Activated CD4-positive, alpha-beta memory T cell treated with anti-CD3 and anti-CD28 coated beads for 36 hours (primary cell): ENCODE data around the gene SCN5A. TPM values are rescaled to one million over a fixed set of nuclear protein-coding genes. Genes with fewer than 3 reads are reported as not detected.

ENCODE experiments used
- CTCF ChIA-PET: fragments of 350-600 bp; sonication (Branson Sonifier 250); formaldehyde crosslinking; loops from one replicate; lab custom pipeline; 2021; ENCODE audit warnings: antibody characterized with exemption, inconsistent platforms; lab: Charles Lee
- POLR2A ChIA-PET: fragments of 350-600 bp; sonication (Branson Sonifier 250); formaldehyde crosslinking; loops from one replicate; lab custom pipeline; 2021; ENCODE audit warnings: antibody characterized with exemption; lab: Charles Lee
- DNase-seq: peaks from one replicate; pipeline ENCODE4 v3.0.0-alpha.2; 2020
- H3K27ac Mint-ChIP-seq: one replicate; pipeline ENCODE4 v1.8.0; 2021; ENCODE audit warnings: mixed read lengths
- H3K27me3 Mint-ChIP-seq: one replicate; pipeline ENCODE4 v1.8.0; 2021; ENCODE audit warnings: mixed read lengths
- H3K36me3 Mint-ChIP-seq: one replicate; pipeline ENCODE4 v1.8.0; 2021; ENCODE audit warnings: mixed read lengths
- H3K4me1 Mint-ChIP-seq: one replicate; pipeline ENCODE4 v1.8.0; 2021; ENCODE audit warnings: low read depth, mixed read lengths
- H3K4me3 Mint-ChIP-seq: one replicate; pipeline ENCODE4 v1.8.0; 2021; ENCODE audit warnings: mild to moderate bottlenecking, mixed read lengths
- H3K9me3 Mint-ChIP-seq: one replicate; pipeline ENCODE4 v1.8.0; 2021; ENCODE audit warnings: mixed read lengths
- intact Hi-C: fragments of 100-400 bp; cut with micrococcal nuclease; formaldehyde crosslinking; loops from one replicate; pipeline ENCODE4 v1.15.1; 2023
- total RNA-seq, 2 experiments: library from RNA; stranded (reverse); gene quantifications; one replicate each; pipeline ENCODE4 v1.2.3, GENCODE V29; 2021

The SCN5A gene
- total RNA-seq, 2 experiments from 2014 or later: 0.12 to 0.34 TPM

- no peak overlapping the region for H3K27ac Mint-ChIP-seq
- ChIA-PET CTCF (interaction anchor here (1.3 kb wide), 1 partner anchor 74 kb away, joined by 4 read pairs; no protein-coding TSS in a partner anchor), POLR2A (no interaction called here)
- no peaks in the 10 kb centered on the region for H3K36me3 Mint-ChIP-seq
- H3K27me3 Mint-ChIP-seq: peaks cover 12% of the 10 kb centered on the region
- no peaks in the 10 kb centered on the region for H3K4me1 Mint-ChIP-seq
- no peak for DNase-seq
- H3K9me3 Mint-ChIP-seq: no peaks in the 10 kb centered on the region
- H3K4me3 Mint-ChIP-seq: no peak overlapping the region
- intact Hi-C loops: no loop called here
Observed at GRCh38 chr3:38595393-38595792, 54.1 kb downstream of the SCN5A start.

GRCh38 chr3:38590521-38590920 lies 59.0 kb downstream of the SCN5A start:
- CTCF ChIA-PET: no interaction called here
- intact Hi-C loops: no loop called here
- Mint-ChIP-seq H3K9me3 (no peaks in the 10 kb centered on the region), H3K27me3 (peaks cover 5% of the 10 kb centered on the region), H3K36me3 (no peaks in the 10 kb centered on the region), H3K4me3 (no peak overlapping the region), H3K4me1 (no peaks in the 10 kb centered on the region), H3K27ac (no peak overlapping the region)
- DNase-seq: peak; percentile 4
- POLR2A ChIA-PET: no interaction called here

GRCh38 chr3:38588995-38589937 lies 60.2 kb downstream of the SCN5A start:
- POLR2A ChIA-PET: no interaction called here
- no peak overlapping the region for H3K4me3 Mint-ChIP-seq
- intact Hi-C loops: no loop called here
- no peaks in the 10 kb centered on the region for H3K9me3 Mint-ChIP-seq
- H3K4me1 Mint-ChIP-seq: no peaks in the 10 kb centered on the region
- H3K36me3 Mint-ChIP-seq: no peaks in the 10 kb centered on the region
- peak; percentile 4 for DNase-seq
- no peak overlapping the region for H3K27ac Mint-ChIP-seq
- H3K27me3 Mint-ChIP-seq: peaks cover 1% of the 10 kb centered on the region
- CTCF ChIA-PET: no interaction called here

- ChIA-PET CTCF (no interaction called here), POLR2A (no interaction called here)
- Mint-ChIP-seq H3K27me3 (no peaks in the 10 kb centered on the region), H3K9me3 (no peaks in the 10 kb centered on the region), H3K4me3 (no peak overlapping the region), H3K4me1 (no peaks in the 10 kb centered on the region), H3K27ac (no peak overlapping the region), H3K36me3 (no peaks in the 10 kb centered on the region)
- peak; percentile 4 for DNase-seq
- intact Hi-C loops: no loop called here
Observed at GRCh38 chr3:38588371-38588971, 61.0 kb downstream of the SCN5A start.

GRCh38 chr3:38587548-38588131 lies 61.8 kb downstream of the SCN5A start:
- no peaks in the 10 kb centered on the region for H3K36me3 Mint-ChIP-seq
- POLR2A ChIA-PET: no interaction called here
- intact Hi-C loops: no loop called here

GRCh38 chr3:38586546-38587520 lies 62.7 kb downstream of the SCN5A start:
- Mint-ChIP-seq H3K27ac (no peak overlapping the region), H3K4me3 (no peak overlapping the region), H3K9me3 (no peaks in the 10 kb centered on the region), H3K36me3 (no peaks in the 10 kb centered on the region), H3K4me1 (no peaks in the 10 kb centered on the region), H3K27me3 (no peaks in the 10 kb centered on the region)
- CTCF ChIA-PET: interaction anchor here (1.1 kb wide), 1 partner anchor 10 kb away, joined by 3 read pairs; no protein-coding TSS in a partner anchor
- intact Hi-C loops: no loop called here
- DNase-seq: peak; percentile 2
- POLR2A ChIA-PET: no interaction called here

More at GRCh38 chr3:38587548-38588131, 61.8 kb downstream of the SCN5A start:
- H3K27me3 Mint-ChIP-seq: no peaks in the 10 kb centered on the region
- no peaks in the 10 kb centered on the region for H3K4me1 Mint-ChIP-seq
- peak; percentile 2 for DNase-seq
- H3K9me3 Mint-ChIP-seq: no peaks in the 10 kb centered on the region
- no peak overlapping the region for H3K4me3 Mint-ChIP-seq
- H3K27ac Mint-ChIP-seq: no peak overlapping the region
- CTCF ChIA-PET: interaction anchor here (1.1 kb wide), 1 partner anchor 9 kb away, joined by 3 read pairs; no protein-coding TSS in a partner anchor

GRCh38 chr3:38585791-38586420 lies 63.6 kb downstream of the SCN5A start:
- ChIA-PET POLR2A (no interaction called here), CTCF (no interaction called here)
- intact Hi-C loops: no loop called here
- Mint-ChIP-seq H3K4me1 (no peaks in the 10 kb centered on the region), H3K9me3 (no peaks in the 10 kb centered on the region), H3K36me3 (no peaks in the 10 kb centered on the region), H3K27ac (no peak overlapping the region), H3K27me3 (no peaks in the 10 kb centered on the region), H3K4me3 (no peak overlapping the region)
- DNase-seq: peak; percentile 5

GRCh38 chr3:38583688-38584087 lies 65.8 kb downstream of the SCN5A start:
- Mint-ChIP-seq H3K27ac (no peak overlapping the region), H3K27me3 (no peaks in the 10 kb centered on the region), H3K4me3 (no peak overlapping the region), H3K36me3 (no peaks in the 10 kb centered on the region), H3K4me1 (no peaks in the 10 kb centered on the region), H3K9me3 (no peaks in the 10 kb centered on the region)
- ChIA-PET CTCF (no interaction called here), POLR2A (no interaction called here)
- intact Hi-C loops: no loop called here
- DNase-seq: no peak

GRCh38 chr3:38582941-38583645 lies 66.4 kb downstream of the SCN5A start:
- H3K36me3 Mint-ChIP-seq: no peaks in the 10 kb centered on the region
- no peaks in the 10 kb centered on the region for H3K4me1 Mint-ChIP-seq
- ChIA-PET POLR2A (no interaction called here), CTCF (no interaction called here)
- H3K9me3 Mint-ChIP-seq: no peaks in the 10 kb centered on the region
- no peak overlapping the region for H3K4me3 Mint-ChIP-seq
- intact Hi-C loops: no loop called here
- no peak overlapping the region for H3K27ac Mint-ChIP-seq
- DNase-seq: peak; percentile 5
- H3K27me3 Mint-ChIP-seq: no peaks in the 10 kb centered on the region

GRCh38 chr3:38582316-38582715 lies 67.2 kb downstream of the SCN5A start:
- no peaks in the 10 kb centered on the region for H3K36me3 Mint-ChIP-seq
- intact Hi-C loops: no loop called here
- H3K9me3 Mint-ChIP-seq: no peaks in the 10 kb centered on the region
- no peak for DNase-seq
- ChIA-PET CTCF (no interaction called here), POLR2A (no interaction called here)
- no peaks in the 10 kb centered on the region for H3K4me1 Mint-ChIP-seq
- H3K4me3 Mint-ChIP-seq: no peak overlapping the region
- H3K27ac Mint-ChIP-seq: no peak overlapping the region
- H3K27me3 Mint-ChIP-seq: no peaks in the 10 kb centered on the region

GRCh38 chr3:38581774-38582173 lies 67.7 kb downstream of the SCN5A start:
- no peaks in the 10 kb centered on the region for H3K4me1 Mint-ChIP-seq
- no peak overlapping the region for H3K27ac Mint-ChIP-seq
- POLR2A ChIA-PET: no interaction called here
- CTCF ChIA-PET: no interaction called here
- no peaks in the 10 kb centered on the region for H3K27me3 Mint-ChIP-seq
- H3K4me3 Mint-ChIP-seq: no peak overlapping the region
- DNase-seq: no peak
- intact Hi-C loops: no loop called here
- no peaks in the 10 kb centered on the region for H3K9me3 Mint-ChIP-seq
- H3K36me3 Mint-ChIP-seq: no peaks in the 10 kb centered on the region
